Hair follicular keratinocyte (primary cell): ENCODE results near the gene WNK1. TPM values are rescaled to one million over a fixed set of nuclear protein-coding genes. Genes with fewer than 3 reads are reported as not detected.

Experiments used
- total RNA-seq: library from RNA; depleted of rRNA; stranded (reverse); fragments of >200 nt; gene quantifications from 2 replicates; pipeline ENCODE4 v1.2.3, GENCODE V29; 2015

WNK1 gene
- 29.6 and 42.2 TPM in 2 replicates for total RNA-seq

GRCh38 chr12:751999-752694 lies at the start of gene WNK1:
Gene WNK1 (plus strand): TSS chr12:752579. CDS start chr12:753566, 987 bp downstream.

GRCh38 chr12:949453-950191 lies 197.2 kb downstream of the WNK1 start, which contains the start of gene RAD52:
Gene RAD52 (minus strand): TSS chr12:949694. CDS start chr12:933058, 16,636 bp downstream.

Other genes with a start within 250 kb of the WNK1 start
- gene NINJ2, start 89.1 kb upstream of the WNK1 start, total RNA-seq: not detected in 2 replicates
- 8.3 and 8.7 TPM in 2 replicates for gene RAD52, start 197.1 kb downstream of the WNK1 start, total RNA-seq
- gene ERC1, start 238.6 kb downstream of the WNK1 start, total RNA-seq: 12.6 and 15.4 TPM in 2 replicates